ENCODE data around the gene SAPCD2.

DNA sequence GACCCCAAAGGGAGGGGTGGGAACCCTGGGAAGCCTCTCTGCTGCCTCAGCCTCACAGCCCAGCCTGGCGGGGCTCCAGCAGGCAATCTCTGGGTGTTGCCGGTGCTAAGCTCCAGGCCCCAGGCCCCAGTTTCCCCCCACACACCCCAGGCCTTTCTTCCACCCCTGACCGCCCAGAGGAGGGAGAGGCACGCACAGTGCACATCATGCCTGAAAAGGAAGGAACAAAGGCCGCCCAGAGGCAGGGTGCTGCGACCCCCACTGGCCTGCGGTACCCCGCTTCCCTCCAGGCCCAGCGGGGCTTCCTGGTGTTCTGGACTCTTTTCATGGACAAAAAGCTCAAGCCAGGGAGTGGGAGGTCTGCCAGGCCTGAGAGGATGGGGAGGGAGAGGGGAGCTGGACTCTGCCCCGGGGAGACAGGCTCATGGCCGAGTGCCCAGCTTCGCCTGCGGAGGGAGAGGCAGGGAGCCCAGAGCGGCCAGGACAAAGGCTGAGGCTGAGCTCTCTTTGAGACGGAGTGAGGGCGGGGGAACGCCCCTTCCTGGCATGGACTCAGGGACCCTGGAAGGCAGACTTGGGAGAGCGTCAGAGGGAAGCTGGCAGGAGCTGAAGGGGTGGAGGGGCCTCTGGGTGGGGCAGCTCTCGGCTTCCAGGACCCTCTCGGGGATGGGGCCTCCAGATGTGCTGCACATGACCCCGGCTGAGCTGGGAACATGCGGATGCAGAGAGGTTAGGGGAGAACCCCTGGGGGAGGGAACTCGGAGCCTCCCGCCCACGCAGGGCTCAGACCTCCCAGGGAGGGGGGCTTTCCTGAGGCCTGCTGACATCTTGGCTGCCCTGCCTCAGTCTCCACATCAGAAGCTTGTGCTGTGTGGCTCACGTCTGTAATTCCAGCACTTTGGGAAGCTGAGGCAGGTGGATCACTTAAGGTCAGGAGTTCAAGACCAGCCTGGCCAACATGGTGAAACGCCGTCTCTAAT lies 14.7 kb downstream of the SAPCD2 start:
- TF ChIP-seq PHF8 (IDR thresholded peaks at IDR 0.05; ENCODE audit: borderline replicate concordance, low read length) (no peak), MYBL2 (IDR thresholded peaks at IDR 0.05; ENCODE audit: low read depth) (no peak), MYBL2 (CRISPR knock-in tag; IDR thresholded peaks at IDR 0.05; ENCODE audit: borderline replicate concordance) (no peak), TOE1 (IDR thresholded peaks at IDR 0.05; ENCODE audit: borderline replicate concordance) (no peak), TOE1 (CRISPR knock-in tag; IDR thresholded peaks at IDR 0.05; ENCODE audit: borderline replicate concordance, low read depth) (no peak), NRF1 (conservative IDR thresholded peaks at IDR 0.05 in 1 of 2, IDR thresholded peaks at IDR 0.05 in 1 of 2) (no peak), MAZ (CRISPR knock-in tag; conservative IDR thresholded peaks at IDR 0.05 in 1 of 2, IDR thresholded peaks at IDR 0.05 in 1 of 2) (no peak), TBP (optimal IDR thresholded peaks at IDR 0.05; ENCODE audit: low read depth, low read length) (no peak), EZH2 (IDR thresholded peaks at IDR 0.05; ENCODE audit: borderline replicate concordance, low read depth, low read length) (no peak), SMC3 (conservative IDR thresholded peaks at IDR 0.05; ENCODE audit: insufficient read depth, low read depth, low read length) (no peak), RAD21 (CRISPR knock-in tag; conservative IDR thresholded peaks at IDR 0.05 in 1 of 2, IDR thresholded peaks at IDR 0.05 in 1 of 2) (no peak), ZC3H4 (CRISPR knock-in tag; IDR thresholded peaks at IDR 0.05; ENCODE audit: borderline replicate concordance) (no peak)
- TF ChIP-seq, protein P1, sequence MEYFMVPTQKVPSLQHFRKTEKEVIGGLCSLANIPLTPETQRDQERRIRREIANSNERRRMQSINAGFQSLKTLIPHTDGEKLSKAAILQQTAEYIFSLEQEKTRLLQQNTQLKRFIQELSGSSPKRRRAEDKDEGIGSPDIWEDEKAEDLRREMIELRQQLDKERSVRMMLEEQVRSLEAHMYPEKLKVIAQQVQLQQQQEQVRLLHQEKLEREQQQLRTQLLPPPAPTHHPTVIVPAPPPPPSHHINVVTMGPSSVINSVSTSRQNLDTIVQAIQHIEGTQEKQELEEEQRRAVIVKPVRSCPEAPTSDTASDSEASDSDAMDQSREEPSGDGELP (CRISPR knock-in tag; IDR thresholded peaks at IDR 0.05; ENCODE audit: borderline replicate concordance) = no peak
- TF ChIP-seq, protein P2, sequence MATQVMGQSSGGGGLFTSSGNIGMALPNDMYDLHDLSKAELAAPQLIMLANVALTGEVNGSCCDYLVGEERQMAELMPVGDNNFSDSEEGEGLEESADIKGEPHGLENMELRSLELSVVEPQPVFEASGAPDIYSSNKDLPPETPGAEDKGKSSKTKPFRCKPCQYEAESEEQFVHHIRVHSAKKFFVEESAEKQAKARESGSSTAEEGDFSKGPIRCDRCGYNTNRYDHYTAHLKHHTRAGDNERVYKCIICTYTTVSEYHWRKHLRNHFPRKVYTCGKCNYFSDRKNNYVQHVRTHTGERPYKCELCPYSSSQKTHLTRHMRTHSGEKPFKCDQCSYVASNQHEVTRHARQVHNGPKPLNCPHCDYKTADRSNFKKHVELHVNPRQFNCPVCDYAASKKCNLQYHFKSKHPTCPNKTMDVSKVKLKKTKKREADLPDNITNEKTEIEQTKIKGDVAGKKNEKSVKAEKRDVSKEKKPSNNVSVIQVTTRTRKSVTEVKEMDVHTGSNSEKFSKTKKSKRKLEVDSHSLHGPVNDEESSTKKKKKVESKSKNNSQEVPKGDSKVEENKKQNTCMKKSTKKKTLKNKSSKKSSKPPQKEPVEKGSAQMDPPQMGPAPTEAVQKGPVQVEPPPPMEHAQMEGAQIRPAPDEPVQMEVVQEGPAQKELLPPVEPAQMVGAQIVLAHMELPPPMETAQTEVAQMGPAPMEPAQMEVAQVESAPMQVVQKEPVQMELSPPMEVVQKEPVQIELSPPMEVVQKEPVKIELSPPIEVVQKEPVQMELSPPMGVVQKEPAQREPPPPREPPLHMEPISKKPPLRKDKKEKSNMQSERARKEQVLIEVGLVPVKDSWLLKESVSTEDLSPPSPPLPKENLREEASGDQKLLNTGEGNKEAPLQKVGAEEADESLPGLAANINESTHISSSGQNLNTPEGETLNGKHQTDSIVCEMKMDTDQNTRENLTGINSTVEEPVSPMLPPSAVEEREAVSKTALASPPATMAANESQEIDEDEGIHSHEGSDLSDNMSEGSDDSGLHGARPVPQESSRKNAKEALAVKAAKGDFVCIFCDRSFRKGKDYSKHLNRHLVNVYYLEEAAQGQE (IDR thresholded peaks at IDR 0.05; ENCODE audit: borderline replicate concordance) = no peak
- TF ChIP-seq, protein P2 (CRISPR knock-in tag; IDR thresholded peaks at IDR 0.05; ENCODE audit: low read depth) = no peak

Data from K562 (cell line).